ENCODE results near the gene NXPH1.
"Not testable (repeated sequence)": the region's sequence is repeated elsewhere in the genome, so short reads cannot be mapped to it uniquely, and the experiment has no call there.

The NXPH1 gene

DNA sequence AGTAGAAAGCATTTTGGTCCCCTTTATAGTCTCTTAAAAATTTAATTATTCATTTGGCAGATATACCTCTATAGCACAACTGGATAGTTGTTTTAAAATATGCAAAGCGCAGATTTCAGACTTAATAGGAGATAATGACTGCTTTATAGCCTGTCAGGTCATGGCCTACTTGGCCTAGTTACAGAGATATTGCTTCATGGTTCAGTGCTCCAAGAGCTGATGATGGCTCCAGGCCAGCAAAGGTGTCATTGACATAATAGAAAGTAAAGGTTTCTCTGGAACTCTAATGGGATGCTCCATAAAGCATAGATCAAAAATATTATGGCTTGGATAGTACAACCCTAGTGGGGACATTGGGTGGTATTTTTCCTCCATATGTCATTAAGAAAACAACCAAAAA, 285.7 kb downstream of the NXPH1 start:
- no peak for DNase-seq (ENCODE audit: low spot score)

DNA sequence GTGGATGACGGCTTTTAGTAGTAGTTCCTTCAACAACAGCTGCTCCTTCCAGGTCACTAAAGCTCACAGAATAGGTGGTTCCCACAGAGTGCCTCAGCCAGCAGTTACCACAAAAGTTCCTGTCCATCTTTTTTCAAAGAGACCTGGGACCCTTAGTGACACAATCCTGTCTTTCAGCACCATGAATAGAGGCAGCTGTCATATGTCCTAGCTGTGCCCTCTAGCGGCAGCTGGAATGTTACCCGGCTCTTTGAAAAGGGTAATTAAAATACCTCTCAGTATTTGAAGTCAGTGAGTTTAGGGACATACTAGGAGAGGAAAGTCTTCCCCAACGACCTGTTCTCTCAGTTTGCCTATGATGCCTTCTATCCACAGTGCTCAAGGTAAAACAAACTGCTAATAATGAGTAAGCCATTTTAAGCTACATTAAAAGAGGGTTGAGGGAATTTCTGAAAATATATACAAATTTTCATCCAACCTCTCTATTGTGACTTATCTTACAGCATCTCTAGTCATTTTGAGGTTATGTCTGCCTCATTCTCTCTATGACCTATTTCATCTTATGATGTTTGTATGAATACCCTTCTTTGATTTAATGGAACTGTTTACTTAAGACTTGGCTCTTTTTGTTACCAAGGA, 290.8 kb downstream of the NXPH1 start:
- DNase-seq (ENCODE audit: low spot score): no peak

DNA sequence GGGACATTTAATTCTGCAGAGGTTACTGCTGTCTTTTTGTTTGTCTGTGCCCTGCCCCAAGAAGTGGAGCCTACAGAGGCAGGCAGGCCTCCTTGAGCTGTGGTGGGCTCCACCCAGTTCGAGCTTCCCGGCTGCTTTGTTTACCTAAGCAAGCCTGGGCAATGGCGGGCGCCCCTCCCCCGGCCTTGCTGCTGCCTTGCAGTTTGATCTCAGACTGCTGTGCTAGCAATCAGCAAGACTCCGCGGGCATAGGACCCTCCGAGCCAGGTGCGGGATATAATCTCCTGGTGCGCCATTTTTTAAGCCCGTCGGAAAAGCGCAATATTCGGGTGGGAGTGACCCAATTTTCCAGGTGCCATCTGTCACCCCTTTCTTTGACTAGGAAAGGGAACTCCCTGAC, 298.3 kb downstream of the NXPH1 start:
- DNase-seq (ENCODE audit: low spot score): not testable (repeated sequence)

DNA sequence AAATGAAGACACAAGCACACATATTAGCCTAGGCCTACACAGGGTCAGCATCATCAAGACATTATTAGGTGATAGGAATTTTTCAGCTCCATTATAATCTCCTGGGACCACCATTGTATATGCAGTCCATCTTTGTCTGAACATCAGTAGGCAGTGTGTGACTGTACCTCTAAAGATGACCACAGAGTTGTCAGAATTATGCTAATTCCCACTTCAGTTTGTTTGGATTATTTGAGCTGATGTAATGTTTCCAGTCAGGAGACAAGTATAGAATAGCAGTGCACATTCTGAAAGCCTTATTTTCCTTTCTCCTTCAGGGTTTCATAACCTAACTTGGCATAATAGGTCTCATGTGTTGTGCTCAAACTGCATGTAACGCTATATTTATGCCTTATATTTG, 306.4 kb downstream of the NXPH1 start:
- no peak for DNase-seq (ENCODE audit: low spot score)

DNA sequence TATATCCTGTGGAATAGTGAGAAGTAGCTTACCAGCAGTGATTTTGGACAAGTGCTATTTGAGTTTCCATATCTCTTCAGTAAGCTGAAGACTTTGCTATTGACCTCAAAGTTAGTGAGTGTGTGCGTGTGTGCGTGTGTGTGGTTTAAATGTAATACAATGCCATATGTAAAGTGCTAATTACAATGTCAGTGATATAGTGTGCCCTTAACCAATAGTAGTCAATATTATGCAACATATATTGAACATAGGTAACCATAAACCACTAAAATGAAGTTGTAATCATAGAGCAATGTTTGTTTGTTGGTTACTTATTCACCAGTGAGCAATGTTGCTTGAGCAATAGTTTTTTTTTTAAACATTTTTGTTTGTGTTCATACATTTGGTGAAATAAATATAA, 309.4 kb downstream of the NXPH1 start:
- DNase-seq (ENCODE audit: low spot score): no peak

DNA sequence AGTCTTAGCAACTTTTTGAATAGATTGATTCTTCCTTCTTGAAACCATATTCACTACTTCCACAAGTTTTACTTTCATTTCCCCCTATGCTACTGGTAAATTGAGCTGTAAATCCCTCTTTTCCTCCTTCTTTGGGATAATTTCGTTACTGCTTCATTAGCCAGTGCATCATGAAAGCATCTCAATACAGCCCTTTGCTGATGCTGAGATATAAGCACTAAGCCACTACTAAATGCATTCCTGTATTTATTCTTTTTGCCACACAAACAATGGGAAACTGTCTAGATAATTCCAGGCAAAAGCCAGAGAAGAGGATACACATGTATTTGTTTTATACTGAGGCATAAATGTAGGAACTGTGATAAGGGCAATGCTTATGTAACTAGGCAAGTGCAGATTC, 313.9 kb downstream of the NXPH1 start:
- no peak for DNase-seq (ENCODE audit: low spot score)

DNA sequence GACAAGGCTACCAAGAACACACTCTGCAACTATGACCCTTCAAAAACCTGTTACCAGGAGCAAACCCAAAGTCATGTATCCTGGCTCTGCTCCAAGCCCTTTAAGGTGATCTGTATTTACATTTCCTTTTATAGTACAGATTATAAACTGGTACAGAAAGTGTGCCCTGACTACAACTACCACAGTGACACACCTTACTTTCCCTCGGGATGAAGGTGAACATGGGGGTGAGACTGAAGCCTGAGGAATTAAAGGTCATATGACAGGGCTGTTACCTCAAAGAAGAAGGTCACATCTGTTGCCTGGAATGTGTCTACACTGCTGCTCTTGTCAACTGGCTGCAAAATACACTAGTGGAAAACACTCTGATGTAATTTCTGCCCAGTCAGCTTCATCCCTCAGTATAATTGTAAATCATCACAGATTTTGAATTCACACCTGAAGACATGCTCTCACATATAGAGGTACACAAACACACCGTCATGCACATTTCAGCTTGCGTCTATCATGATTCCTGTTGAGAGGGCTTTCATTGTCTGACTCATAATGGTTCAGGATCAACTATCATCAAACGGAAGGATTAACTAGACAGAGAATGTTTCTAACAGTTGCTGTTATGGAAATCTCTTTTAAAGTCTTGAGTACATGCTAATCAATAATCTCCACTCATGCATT, 318.3 kb downstream of the NXPH1 start:
- no peak for DNase-seq (ENCODE audit: low spot score)

DNA sequence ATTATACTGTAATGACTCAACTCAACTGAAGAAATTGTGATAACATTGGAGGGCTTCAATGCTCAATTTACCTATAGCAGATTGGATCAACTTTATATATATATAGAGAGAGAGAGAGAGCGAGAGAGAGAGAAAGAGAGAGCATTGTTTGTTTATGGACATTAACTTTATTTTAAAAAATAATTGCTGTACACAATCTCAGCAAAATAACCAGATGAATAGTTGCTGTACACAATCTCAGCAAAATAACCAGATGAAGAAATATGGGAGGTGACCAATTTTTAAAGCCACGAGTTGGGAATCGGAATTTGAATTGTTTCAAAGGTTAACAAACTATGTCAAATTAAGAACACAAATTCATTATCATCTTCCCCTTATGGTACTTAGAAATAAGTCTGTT, 319.9 kb downstream of the NXPH1 start:
- no peak for DNase-seq (ENCODE audit: low spot score)

DNA sequence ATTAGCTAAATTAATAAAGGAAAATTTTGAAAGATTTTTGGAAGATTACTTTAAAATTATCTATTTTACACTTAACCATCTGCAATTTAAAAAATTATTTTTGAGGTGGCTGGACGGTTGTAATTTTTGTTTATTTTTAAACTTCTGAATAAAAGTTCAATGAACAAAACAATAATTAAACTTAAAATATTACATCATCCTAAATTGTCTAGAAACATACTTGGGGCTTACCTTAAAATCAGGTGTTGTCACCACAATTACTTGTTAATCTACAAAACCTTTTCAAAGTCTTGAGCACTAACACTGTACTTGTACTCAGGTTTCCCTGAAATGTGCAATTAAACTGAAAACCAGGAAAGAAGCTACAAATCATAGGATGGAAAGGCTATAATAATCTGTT, 328.3 kb downstream of the NXPH1 start:
- no peak for DNase-seq (ENCODE audit: low spot score)

DNA sequence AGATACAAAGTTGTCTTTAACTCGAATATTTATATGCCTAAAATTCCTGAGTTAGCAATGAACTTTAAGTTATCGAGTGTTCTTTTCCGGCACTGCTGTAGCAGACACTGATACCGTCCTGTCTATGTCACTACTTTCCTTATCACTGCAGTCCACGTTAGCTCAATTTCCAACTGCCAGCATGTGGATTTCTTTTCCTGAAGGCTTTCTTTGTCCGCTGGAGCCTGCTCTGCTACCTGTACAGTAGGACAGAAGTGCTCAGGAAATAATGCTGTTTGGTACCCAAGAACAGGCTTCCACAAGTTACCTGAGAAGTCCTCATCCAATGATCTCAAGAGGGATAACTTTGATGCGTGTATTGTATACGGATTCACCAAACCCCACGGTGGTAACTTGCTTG, 329.4 kb downstream of the NXPH1 start:
- DNase-seq (ENCODE audit: low spot score): no peak

DNA sequence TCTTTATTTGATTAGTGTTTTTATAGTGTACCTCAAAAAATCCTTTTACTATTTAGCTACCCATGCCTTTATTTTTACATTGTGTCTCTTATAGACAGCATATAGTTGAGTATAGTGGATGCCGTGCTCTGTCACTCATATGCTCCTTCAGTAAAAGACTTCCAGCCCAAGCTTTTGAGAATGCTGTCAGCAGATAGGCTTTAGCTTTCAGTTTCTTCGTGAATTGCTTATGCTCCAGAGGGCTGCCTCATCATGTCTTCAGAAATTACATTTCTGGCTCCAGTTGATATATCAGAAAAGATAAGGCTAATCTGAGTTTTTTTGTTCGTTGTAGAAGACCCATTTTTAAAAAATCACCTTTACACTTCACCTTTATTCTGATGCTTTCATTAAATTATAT, 332.0 kb downstream of the NXPH1 start:
- no peak for DNase-seq (ENCODE audit: low spot score)

DNA sequence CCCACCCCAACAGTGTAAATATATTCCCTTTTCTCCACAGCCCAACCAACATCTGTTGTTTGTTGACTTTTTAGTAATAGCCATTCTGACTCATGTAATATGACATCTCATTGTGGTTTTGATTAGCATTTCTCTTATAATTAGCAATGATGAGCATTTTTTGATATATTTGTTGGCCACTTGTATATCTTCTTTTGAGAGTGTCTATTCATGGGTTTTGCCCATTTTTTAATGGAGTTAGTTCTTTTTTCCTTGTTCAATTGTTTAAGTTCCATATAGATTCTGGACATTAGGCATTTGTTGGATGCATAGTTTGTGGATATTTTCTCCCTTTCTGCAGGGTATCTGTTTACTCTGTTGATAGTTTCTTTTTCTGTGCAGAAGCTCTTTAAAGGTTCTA, 340.1 kb downstream of the NXPH1 start:
- DNase-seq (ENCODE audit: low spot score): no peak

DNA sequence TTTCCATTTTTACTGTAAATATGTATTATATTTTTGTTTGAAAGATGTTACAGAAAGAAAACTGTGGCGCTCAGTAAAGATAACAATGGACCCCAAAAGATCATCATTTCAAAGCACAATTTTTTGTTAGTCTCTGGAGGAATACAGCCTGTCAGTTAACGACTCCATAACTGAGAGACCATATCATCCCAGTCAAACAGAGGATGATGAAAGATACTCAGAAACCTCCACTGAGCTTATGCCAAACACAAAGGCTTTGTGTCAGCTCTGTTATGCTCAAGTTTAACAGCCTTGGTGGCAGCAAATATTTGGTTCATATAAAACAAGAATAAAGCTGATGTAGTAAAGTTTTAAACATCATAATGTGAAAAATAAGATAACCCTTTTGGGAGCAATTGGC, 345.1 kb downstream of the NXPH1 start:
- no peak for DNase-seq (ENCODE audit: low spot score)

DNA sequence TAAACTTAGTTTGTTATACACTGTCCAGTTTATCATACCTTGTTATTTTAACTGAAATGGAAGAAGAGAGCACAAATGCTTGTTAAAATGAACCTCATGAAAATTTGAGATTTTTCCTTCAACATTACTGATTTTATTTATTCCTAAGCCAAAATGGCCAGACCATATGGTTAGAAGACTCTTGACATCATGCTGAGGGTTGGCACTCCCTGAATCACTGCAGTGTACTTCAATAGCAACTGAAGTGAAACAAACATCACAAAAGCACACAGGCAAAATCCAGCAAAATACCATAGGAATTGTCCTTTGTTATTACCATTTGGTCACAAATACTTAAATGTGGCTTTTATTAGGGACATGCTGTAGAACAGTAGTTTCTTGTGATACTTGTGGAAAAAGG, 347.8 kb downstream of the NXPH1 start:
- DNase-seq (ENCODE audit: low spot score): no peak

DNA sequence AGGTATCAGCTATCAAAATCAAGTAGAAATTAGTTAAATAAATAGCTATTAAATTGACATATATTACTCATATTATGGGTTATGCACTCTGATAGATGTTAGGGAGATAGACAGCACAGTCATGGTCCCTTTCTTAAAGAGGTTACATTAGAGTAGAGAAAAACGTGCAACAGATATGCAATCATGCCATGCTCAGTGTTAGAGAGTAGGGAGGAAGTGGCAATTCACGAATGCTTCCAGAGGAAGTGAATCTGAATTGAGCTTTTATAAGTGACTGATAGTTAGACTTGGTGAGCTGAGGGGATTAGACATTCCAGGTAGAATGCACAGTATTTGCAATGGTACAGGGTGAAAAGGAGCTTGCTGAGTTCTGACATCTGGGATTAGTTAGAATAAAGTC, 349.8 kb downstream of the NXPH1 start:
- DNase-seq (ENCODE audit: low spot score): no peak

DNA sequence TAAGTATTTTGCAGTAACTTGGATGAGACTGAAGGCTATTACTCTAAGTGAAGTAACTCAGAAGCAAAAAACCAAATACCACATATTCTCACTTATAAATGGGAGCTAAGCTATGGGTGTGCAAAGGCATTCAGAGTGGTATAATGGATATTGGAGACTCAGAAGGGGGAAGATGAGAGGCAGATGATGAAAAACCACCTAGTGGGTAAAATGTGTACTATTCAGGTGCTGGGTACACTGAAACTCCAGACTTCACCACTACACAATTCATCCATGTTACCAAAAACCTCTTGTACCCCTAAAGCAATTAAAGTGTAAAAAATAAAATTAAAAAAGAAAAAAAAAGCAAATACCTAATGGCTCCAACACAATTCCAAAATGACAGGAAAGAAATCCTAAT, 351.7 kb downstream of the NXPH1 start:
- DNase-seq (ENCODE audit: low spot score): no peak

DNA sequence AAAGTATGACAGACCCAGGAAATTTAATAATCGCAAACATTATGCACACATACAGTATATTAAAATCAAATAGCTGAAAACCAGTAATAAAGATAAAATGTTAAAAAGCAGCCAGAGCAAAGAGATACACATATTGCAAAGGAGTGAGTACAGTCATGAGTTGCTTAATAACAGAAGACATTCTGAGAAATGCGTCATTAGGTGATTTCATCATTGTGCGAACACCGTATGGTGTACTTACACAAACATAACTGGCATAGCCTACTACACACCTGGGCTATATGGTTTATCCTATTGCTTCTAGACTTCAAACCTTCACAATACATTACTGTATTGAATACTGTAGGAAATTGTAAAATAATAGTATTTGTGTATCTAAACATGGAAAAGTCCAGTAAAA, 367.6 kb downstream of the NXPH1 start:
- no peak for DNase-seq (ENCODE audit: low spot score)

All from hematopoietic multipotent progenitor cell treated with erythropoietin and hydrocortisone succinate and interleukin-3 and kit ligand, for 15 days (in vitro differentiated cells).